Urinary bladder (tissue), 4 donors: ENCODE results near the gene CPNE4. TPM values are rescaled to one million over a fixed set of nuclear protein-coding genes. Genes with fewer than 3 reads are reported as not detected.

Source experiments
- DNase-seq: peaks from one replicate; pipeline ENCODE4 v3.0.0-alpha.2; 2015; ENCODE audit errors: extremely low spot score
- H3K27ac ChIP-seq: one replicate; pipeline ENCODE4 v1.5.1; 2013; ENCODE audit warnings: low read depth, mild to moderate bottlenecking, moderate library complexity
- H3K36me3 ChIP-seq: one replicate; pipeline ENCODE4 v1.6.1; 2013; ENCODE audit warnings: mild to moderate bottlenecking, moderate library complexity; ENCODE audit not compliant: insufficient read depth
- H3K4me1 ChIP-seq: one replicate; pipeline ENCODE4 v1.6.1; 2013; ENCODE audit warnings: mild to moderate bottlenecking, moderate library complexity; ENCODE audit not compliant: insufficient read depth
- H3K4me3 ChIP-seq: one replicate; pipeline ENCODE4 v1.5.1; 2013; ENCODE audit warnings: low read depth, low read length
- WGBS: extraction: QIAGEN DNeasy Blood & Tissue Kit; methylation state at CpG from one replicate; pipeline ENCODE4 v1.1.7; 2013; 5-methylcytosine and 5-hydroxymethylcytosine counted together
- polyA plus RNA-seq: library from polyadenylated mRNA; stranded (reverse); fragments of 200-250 nt; gene quantifications from one replicate; pipeline ENCODE4 v1.2.3, GENCODE V29; 2013
- total RNA-seq: library from RNA; depleted of rRNA; stranded (reverse); fragments of >200 nt; gene quantifications from one replicate; pipeline ENCODE4 v1.2.3, GENCODE V29; 2014
- donor health status: healthy with polysubstance abuse.
- donor health status: healthy.

The CPNE4 gene
- total and polyA plus RNA-seq, 2 donors = 0.03 to 0.21 TPM

DNA sequence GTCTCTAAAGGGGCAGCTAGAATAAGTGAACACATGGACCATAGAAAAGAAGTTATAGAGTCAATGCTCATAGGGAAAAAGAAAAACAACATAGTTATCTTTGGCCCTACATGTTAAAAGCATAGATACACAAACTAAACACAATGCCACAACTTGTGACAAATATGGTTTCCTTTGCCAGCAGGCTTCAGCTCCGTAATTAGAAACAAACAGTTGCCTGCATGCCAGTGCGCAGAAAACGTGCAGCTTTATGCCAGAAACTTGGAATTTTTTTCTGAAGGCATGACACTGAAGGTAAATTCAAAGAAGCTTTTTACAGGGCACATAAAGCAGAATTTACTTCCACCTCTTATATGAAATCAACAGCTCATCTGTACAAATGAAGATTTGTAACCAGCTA, 2.2 kb upstream of the CPNE4 start:
- Histone ChIP-seq H3K4me1 (no peaks in the 10 kb centered on the region), H3K4me3 (no peak overlapping the region), H3K36me3 (no peaks in the 10 kb centered on the region), H3K27ac (no peak overlapping the region)
- 56% methylated on average over 3 of the region's 3 CpGs for WGBS
- DNase-seq = no peak

DNA sequence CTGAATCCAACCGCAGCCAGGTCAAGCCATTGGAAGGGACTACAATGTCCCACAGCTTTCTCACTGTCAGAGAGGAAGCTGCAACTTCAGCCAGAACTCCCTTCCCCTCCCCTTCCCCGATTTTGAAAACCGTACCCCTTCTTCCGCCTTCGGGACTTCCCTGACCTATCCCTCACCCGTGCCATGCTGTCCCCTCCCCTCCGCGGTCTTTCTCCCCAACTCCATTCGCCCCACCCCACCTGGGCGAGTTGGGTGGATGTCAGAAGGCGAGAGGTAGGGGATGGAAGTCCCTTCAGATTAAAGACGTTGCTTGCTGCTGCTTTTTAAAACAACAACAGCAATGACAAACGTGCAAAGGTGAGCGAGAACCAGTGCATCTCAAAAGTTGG, 723 bp downstream of the CPNE4 start:
- Histone ChIP-seq H3K4me3 (no peak overlapping the region), H3K27ac (no peak overlapping the region), H3K36me3 (no peaks in the 10 kb centered on the region), H3K4me1 (no peaks in the 10 kb centered on the region)
- no peak for DNase-seq
- WGBS = 4% methylated on average over 14 of the region's 14 CpGs

DNA sequence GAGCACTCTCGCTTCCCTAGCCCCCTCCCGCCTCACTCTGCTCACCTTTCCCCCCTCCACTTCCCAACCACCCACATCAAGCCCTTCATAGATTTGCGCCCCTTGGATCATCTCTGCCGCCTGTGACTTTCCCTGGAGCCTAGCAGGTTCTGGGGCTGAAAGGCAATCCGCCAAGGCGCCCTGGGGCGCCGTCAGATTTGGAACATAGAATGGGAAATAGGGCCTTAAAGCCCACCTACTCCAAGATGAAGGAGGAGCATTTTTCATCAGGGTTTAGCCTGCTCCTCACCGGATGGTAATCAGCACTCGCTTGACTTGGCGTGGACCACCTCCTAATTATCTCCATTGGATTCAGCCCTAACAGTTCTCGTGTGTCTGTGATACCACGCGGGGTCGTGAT, 1.3 kb downstream of the CPNE4 start:
- no peak overlapping the region for H3K27ac ChIP-seq
- no peak for DNase-seq
- no peak overlapping the region for H3K4me3 ChIP-seq
- 9% methylated on average over 15 of the region's 15 CpGs for WGBS
- no peaks in the 10 kb centered on the region for H3K36me3 ChIP-seq
- H3K4me1 ChIP-seq = no peaks in the 10 kb centered on the region

DNA sequence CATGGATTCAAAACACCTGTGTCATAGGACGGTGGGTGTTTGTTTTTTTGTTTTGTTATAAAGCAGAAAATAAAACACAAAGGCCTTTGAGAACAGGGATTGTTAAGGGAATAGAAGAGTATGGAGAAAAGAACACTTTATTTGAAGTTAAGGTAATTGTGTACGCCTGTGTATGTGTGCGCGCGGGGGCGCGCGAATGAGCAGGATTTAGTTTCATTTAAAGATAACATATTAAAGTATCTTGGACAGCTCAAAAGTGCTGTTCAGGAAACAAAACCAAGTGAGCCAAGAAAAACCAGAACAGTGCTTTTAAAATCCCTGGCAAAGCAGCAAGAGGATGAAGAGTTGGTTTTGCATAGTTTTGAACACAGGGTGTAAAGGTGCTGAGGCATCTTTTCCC, 1.9 kb downstream of the CPNE4 start:
- H3K27ac ChIP-seq = no peak overlapping the region
- WGBS = 76% methylated on average over 8 of the region's 8 CpGs
- DNase-seq = no peak
- H3K4me3 ChIP-seq = no peak overlapping the region
- H3K4me1 ChIP-seq = no peaks in the 10 kb centered on the region
- no peaks in the 10 kb centered on the region for H3K36me3 ChIP-seq

DNA sequence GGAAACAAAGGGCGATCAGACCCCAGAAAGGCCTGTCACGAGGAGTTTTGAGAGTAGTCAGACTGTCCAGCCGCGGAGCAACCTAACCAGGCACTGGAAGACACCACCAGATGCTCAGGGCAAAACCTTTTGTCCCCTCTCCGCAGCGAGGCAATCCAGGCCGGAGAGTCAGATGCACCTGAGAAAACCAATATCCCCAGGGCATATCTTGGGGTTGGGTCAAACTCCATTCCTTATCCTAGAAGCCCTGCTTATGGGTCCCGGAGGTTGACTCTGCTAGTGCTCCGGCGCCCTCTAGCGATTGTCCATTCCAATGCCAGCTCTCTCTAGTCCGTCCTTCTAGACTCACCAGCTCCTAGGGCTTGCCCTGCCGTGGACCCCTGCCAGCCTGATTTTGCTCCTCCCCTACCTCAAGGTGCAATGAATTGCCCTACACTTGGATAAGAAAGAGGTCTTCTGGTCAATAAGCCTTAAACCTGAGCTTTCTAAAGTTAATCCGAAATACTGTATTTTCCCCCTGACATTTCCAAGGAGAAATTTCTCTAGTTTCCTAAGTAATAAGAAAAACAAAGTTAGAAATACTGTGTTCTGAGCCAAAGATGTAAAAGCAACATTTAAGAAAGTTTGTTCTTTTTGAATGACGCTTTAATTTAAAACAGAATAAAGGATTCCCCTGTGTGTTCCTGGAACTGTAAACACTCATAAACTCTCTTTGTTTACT, 5.5 kb downstream of the CPNE4 start:
- no peak overlapping the region for H3K27ac ChIP-seq
- DNase-seq = no peak
- no peak overlapping the region for H3K4me3 ChIP-seq
- no peaks in the 10 kb centered on the region for H3K4me1 ChIP-seq
- no peaks in the 10 kb centered on the region for H3K36me3 ChIP-seq
- WGBS = 24% methylated on average over 15 of the region's 15 CpGs

DNA sequence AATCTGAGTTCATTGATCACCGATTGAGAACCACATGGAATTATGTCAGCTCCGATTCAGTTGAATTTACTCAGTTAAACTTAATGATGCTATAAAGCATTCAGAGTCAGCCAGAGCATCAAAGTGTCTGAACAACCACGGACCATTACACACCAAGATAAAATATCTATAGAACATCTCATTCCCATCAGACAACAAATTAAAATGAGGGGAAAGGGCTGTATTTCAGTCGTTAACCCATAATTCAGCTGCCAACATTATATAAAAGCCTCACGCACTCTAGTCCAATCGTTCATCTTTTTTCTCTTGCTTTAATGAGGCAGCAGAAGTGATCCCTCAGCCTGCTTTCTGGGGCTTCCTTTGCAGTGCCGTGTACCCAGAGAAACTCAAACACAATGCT, 11.9 kb downstream of the CPNE4 start:
- 39% methylated on average over 7 of the region's 7 CpGs for WGBS
- DNase-seq = no peak
- Histone ChIP-seq H3K4me1 (no peaks in the 10 kb centered on the region), H3K27ac (no peak overlapping the region), H3K36me3 (no peaks in the 10 kb centered on the region), H3K4me3 (no peak overlapping the region)

DNA sequence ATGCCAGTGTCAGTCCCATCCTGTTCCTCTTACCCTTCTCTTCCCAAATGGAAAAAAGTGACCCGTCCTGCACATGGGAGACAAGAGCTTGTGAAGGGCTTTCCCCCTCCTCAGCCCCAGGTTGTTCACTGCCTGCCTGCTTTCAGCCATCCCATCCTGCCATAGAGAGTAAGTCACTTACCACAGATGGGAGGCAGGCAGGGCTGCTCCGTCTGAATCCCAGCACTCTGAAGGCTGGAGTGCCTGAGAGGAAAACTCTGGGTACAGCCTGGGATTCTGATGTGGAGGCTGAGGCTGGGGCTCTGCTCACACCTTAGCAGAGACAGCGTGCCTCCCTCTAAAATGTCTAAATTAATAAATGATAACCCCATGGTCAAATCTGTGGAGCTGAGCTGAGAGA, 14.8 kb downstream of the CPNE4 start:
- WGBS = 21% methylated on average over 3 of the region's 3 CpGs
- DNase-seq = no peak
- Histone ChIP-seq H3K27ac (no peak overlapping the region), H3K4me1 (no peaks in the 10 kb centered on the region), H3K4me3 (no peak overlapping the region), H3K36me3 (no peaks in the 10 kb centered on the region)

DNA sequence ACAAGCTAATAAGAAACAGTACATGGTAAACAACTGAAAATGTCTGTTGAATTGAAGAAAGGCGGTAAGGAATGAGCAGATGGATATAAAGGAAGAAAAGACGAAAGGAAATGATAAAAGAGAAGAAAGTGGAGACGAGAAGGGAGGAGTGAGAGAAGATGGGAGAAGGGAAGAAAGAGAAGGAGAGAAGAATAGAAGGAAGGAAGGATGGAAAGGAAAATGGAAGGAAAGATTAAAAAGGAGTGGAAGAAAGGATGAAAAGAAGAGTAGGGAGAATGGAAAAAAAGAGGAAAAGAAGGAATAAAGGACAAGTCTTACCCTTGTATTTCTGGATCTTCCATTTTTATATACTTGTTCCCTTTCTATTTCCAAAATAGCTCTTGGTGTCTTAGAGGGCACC, 17.7 kb downstream of the CPNE4 start:
- WGBS = 88% methylated on average over 3 of the region's 3 CpGs
- no peak for DNase-seq
- H3K4me1 ChIP-seq = no peaks in the 10 kb centered on the region
- H3K27ac ChIP-seq = no peak overlapping the region
- H3K4me3 ChIP-seq = no peak overlapping the region
- H3K36me3 ChIP-seq = no peaks in the 10 kb centered on the region

DNA sequence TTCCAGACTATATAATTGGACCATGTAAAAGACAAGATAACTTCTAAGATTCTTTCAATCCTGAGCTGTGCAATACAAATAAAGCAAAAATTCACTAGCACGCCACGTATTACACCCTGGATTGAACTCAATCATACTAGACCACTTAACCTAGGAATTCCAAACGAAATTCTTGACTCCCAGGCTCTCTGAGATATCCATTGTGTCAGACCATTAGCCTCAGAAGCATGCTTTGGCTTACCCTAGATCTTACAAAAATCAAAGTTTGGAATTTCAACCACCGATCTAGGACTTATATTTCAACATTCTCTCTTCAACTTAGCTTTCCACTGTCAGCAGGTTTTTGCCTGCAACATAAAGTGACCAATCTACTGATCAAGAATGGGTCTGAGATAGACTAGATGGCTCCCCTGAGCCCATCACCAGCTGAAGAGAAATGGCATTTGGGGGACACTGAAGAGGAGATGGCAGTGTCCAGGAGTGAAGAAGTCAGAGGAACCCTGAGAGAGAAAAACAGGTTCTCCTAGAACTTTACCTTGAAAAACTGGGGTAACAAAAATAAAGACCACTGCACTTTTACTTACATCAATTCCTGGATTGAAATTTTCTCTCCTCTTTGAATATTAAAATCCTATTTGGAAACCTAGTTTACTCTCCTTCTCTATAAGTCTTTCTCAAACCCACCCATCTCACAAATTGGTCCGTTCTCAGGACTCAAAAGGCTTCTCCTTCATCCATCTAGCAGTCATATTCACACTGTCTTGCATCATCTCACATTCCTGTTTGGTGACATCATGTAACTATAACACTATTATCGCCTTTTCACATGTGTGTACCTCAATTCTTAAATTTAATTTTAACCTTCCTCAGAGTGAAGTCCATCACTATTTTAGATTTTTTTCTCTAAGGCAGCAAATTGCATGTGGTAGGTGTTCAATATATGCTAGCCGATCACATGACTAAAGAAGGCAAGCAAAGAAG, 18.5 kb downstream of the CPNE4 start:
- H3K27ac ChIP-seq = no peak overlapping the region
- H3K36me3 ChIP-seq = no peaks in the 10 kb centered on the region
- 71% methylated on average over 7 of the region's 7 CpGs for WGBS
- no peak overlapping the region for H3K4me3 ChIP-seq
- DNase-seq = no peak
- no peaks in the 10 kb centered on the region for H3K4me1 ChIP-seq

DNA sequence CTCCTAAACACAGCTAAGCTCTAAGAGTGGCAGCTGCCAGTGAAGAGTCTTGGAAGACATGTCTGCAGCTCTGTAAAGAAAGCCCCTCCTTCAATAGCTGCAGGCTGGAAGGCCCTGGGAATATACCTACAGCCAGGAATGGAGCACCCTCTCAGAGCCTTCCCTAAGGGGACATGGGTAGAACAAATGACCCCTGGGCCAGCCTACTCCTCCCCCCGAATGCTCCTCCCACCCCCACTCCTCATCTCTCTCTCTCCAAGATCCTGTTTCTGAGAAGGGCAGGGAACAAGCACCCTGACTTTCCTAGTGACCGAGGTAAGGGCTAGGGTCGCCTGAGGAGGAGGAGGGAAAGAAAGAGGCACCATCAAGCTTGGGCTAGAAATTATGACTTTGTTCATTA, 20.7 kb downstream of the CPNE4 start:
- WGBS = 54% methylated on average over 3 of the region's 3 CpGs
- H3K27ac ChIP-seq = no peak overlapping the region
- DNase-seq = no peak
- no peak overlapping the region for H3K4me3 ChIP-seq
- no peaks in the 10 kb centered on the region for H3K36me3 ChIP-seq
- no peaks in the 10 kb centered on the region for H3K4me1 ChIP-seq

DNA sequence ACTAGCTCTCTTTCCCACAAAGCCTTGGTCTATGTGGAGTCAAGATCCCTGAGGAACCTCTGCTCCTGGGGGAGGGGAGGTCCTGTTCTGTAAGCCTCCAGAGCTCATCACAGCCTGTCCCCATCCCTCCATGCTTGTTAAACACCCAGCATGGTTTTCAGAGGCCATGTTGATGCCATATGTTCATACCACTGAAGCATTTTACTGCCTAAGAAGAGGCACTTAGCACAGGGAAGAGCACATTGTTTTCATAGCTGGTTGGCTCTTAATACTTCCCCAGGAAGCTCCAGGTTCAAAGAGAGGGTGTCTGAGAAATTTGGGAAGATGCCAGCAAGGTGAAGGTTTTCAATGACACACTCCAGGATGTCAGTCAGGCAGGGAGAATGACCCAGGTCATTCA, 25.6 kb downstream of the CPNE4 start:
- H3K36me3 ChIP-seq = no peaks in the 10 kb centered on the region
- no peak overlapping the region for H3K4me3 ChIP-seq
- DNase-seq = no peak
- no peak overlapping the region for H3K27ac ChIP-seq
- H3K4me1 ChIP-seq = no peaks in the 10 kb centered on the region

DNA sequence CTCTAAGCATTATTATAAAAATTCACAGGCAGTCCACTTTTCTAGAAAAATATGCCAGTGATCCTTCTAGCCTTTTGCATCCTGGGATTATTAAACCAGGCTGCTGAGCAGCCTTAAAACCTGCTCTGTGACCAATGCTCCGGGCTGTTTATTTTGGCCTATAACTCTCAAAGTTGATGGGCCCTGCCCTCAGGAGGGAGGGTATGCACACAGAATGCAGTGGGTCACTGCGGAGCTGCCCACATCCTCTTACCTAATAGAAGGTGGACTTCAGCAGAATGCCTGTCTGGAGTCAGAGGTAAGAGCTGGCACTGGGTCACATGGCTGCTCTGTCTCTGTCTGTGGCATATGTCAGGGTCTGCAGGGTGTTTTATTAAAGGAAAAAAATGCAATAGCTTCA, 26.0 kb downstream of the CPNE4 start:
- H3K27ac ChIP-seq = no peak overlapping the region
- H3K4me1 ChIP-seq = no peaks in the 10 kb centered on the region
- no peak overlapping the region for H3K4me3 ChIP-seq
- H3K36me3 ChIP-seq = no peaks in the 10 kb centered on the region
- WGBS = 41% methylated on average over 2 of the region's 2 CpGs
- DNase-seq = no peak

DNA sequence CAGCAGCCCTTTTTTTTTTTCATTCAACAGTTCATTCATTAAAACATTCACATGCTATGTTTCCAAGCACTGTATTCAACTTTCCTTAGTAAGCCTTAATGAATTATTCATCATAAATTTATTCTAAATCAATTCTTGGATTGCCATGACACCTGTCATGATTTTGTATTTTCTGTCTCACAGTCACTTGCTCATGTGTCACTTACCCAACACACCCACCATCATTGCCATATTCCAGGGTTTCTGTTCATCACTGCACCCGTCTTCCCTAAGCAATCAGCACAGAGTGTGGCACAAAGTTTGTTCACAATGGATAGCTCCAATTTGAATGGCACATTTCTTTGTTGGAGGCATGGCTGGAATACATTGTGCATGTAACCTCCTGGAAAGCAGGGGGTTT, 27.2 kb downstream of the CPNE4 start:
- no peak for DNase-seq
- Histone ChIP-seq H3K4me1 (no peaks in the 10 kb centered on the region), H3K4me3 (no peak overlapping the region), H3K27ac (no peak overlapping the region), H3K36me3 (no peaks in the 10 kb centered on the region)
- 0% methylated on average over 1 of the region's 1 CpG for WGBS

DNA sequence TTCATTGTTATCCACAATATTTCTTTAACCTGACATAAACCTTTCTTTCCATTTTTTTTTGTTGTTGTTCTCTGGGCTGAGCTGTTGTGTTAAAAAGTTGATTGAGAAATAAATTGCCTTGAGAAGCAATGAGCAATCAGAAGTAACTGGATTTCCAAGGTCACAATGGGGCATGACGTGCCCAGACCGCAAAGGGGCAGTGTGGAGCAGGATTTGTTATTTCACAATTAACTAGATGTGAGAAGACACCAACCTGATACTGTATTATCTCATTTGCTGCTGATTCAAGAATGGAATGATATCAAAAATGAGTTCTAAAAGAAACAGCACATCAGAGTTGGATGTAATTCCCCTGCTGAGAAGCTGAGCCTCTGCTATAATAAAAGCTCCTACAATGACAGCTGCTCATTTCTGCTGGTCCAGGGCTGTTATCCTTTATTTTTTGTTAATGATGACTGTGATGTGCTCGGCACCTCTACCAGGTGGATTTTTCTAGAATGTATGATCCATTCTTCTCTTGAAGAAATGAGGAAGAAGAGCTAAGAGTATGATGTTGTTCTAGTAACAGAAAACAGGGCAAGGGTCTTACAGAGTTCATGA, 28.1 kb downstream of the CPNE4 start:
- no peaks in the 10 kb centered on the region for H3K36me3 ChIP-seq
- WGBS = 27% methylated on average over 3 of the region's 3 CpGs
- DNase-seq = no peak

More for the DNA sequence above, 28.1 kb downstream of the CPNE4 start:
- H3K4me3 ChIP-seq = no peak overlapping the region
- H3K27ac ChIP-seq = no peak overlapping the region
- H3K4me1 ChIP-seq = no peaks in the 10 kb centered on the region
